Effector CD4-positive, alpha-beta T cell (primary cell): ENCODE data around the gene PTPRU.

ENCODE experiments used
- DNase-seq: peaks from one replicate; pipeline ENCODE4 v3.0.0-alpha.2; 2020

The PTPRU gene

GRCh38 chr1:29247044-29247443, 10.7 kb downstream of the PTPRU start:
- no peak for DNase-seq

- DNase-seq = no peak
Observed at GRCh38 chr1:29247571-29248273, 11.4 kb downstream of the PTPRU start.

- DNase-seq = no peak
Observed at GRCh38 chr1:29248409-29248808, 12.1 kb downstream of the PTPRU start.

GRCh38 chr1:29249170-29249691, 12.9 kb downstream of the PTPRU start:
- no peak for DNase-seq

GRCh38 chr1:29249951-29250581, 13.7 kb downstream of the PTPRU start:
- DNase-seq = no peak

- DNase-seq = no peak
Observed at GRCh38 chr1:29251164-29252124, 15.1 kb downstream of the PTPRU start.

- no peak for DNase-seq
Observed at GRCh38 chr1:29253180-29253579, 16.9 kb downstream of the PTPRU start.

GRCh38 chr1:29254346-29254745, 18.0 kb downstream of the PTPRU start:
- no peak for DNase-seq

- no peak for DNase-seq
Observed at GRCh38 chr1:29255134-29255666, 18.9 kb downstream of the PTPRU start.

- no peak for DNase-seq
Observed at GRCh38 chr1:29256394-29256793, 20.1 kb downstream of the PTPRU start.

- no peak for DNase-seq
Observed at GRCh38 chr1:29256979-29257804, 20.9 kb downstream of the PTPRU start.

- DNase-seq = no peak
Observed at GRCh38 chr1:29258189-29258975, 22.1 kb downstream of the PTPRU start.

GRCh38 chr1:29258976-29259801, 22.9 kb downstream of the PTPRU start:
- no peak for DNase-seq

- DNase-seq = no peak
Observed at GRCh38 chr1:29259802-29260441, 23.6 kb downstream of the PTPRU start.

GRCh38 chr1:29260531-29260930, 24.2 kb downstream of the PTPRU start:
- DNase-seq = no peak

GRCh38 chr1:29264773-29265389, 28.6 kb downstream of the PTPRU start:
- no peak for DNase-seq

- DNase-seq = no peak
Observed at GRCh38 chr1:29266912-29267311, 30.6 kb downstream of the PTPRU start.

- no peak for DNase-seq
Observed at GRCh38 chr1:29267321-29268070, 31.2 kb downstream of the PTPRU start.
